ENCODE measurements around the gene KRTAP5-5. TPM values are rescaled to one million over a fixed set of nuclear protein-coding genes. Genes with fewer than 3 reads are reported as not detected.
"Not testable (repeated sequence)": the region's sequence is repeated elsewhere in the genome, so short reads cannot be mapped to it uniquely, and the experiment has no call there.

Gene KRTAP5-5
- total RNA-seq, 2 donors from 2014 or later, result not detected

DNA sequence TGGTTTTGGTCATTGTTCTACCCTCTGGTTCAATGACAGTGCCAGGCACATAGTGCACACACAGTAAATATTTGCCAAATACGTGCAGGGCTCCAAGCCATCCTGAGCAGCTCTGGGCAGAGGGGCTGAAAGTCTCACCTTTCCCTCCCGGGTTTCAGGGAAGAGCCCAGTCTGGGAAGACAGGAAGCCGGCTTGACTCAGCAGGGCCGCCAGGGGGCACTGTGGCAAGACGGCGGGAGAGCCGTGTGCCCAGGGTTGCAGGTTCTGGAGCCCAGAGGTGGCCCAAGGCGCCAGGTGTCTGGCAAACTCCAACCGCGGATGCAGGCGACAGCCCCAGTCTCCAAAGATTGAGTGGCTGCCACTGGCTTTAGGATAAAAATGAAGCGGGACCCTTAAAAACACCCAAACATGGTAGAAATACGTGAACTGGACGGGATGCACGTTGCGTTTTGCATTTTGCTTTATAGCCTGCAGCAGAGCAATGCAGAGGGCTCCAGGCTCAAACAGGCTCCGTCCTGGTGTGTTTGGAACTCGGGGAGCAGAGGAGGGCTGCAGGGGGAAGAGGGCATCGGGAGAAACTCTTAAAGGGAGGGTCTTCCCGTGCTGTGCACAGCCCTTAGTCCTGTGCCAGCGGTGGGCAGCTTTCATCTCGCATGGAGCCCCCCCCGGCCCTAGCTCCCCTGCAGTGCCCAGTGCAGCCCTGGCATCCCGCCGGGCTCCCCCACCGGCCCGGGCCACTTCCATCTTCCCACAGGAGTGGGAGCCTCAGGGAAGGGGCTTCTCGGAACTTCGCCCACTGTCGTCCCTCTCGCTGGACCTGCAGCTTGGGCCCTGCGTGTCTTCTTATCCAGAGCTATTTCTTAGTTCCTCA is 10.7 kb downstream of the KRTAP5-5 start:
- peaks cover 16 to 20% of the 10 kb centered on the region in 2 donors for H3K27me3 Mint-ChIP-seq
- H3K4me3 Mint-ChIP-seq, result no peak overlapping the region
- H3K4me1 Mint-ChIP-seq (ENCODE audit: low read depth in 2 of 2), result peaks cover 3 to 6% of the 10 kb centered on the region in 2 donors
- no peak overlapping the region for H3K27ac Mint-ChIP-seq
- H3K9me3 Mint-ChIP-seq, result no peaks in the 10 kb centered on the region
- ATAC-seq (no peak), DNase-seq (ENCODE audit: low spot score) (no peak)
- H3K36me3 Mint-ChIP-seq, result no peaks in the 10 kb centered on the region

DNA sequence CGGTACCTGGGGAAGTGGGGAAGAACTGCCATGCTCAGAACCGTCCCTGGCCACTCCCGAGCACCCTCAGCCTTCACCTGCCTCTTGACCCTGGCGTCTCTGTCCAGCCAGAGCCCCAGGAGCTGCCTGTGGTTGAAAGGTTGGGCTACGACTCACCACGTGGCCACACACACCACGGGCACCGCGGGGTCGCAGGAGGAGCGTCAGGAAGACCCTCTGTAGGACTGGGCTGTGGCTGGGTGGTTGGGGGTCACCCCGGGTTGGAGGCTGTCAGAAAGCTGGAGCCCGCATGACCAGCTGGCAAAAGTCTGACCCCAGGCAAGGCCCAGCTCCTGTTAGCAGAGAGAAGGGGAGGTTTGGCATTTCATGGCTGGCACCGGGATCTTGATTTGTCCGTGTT is 11.5 kb downstream of the KRTAP5-5 start:
- Mint-ChIP-seq H3K4me3 (no peak overlapping the region), H3K27me3 (peaks cover 10 to 16% of the 10 kb centered on the region in 2 donors)

DNA sequence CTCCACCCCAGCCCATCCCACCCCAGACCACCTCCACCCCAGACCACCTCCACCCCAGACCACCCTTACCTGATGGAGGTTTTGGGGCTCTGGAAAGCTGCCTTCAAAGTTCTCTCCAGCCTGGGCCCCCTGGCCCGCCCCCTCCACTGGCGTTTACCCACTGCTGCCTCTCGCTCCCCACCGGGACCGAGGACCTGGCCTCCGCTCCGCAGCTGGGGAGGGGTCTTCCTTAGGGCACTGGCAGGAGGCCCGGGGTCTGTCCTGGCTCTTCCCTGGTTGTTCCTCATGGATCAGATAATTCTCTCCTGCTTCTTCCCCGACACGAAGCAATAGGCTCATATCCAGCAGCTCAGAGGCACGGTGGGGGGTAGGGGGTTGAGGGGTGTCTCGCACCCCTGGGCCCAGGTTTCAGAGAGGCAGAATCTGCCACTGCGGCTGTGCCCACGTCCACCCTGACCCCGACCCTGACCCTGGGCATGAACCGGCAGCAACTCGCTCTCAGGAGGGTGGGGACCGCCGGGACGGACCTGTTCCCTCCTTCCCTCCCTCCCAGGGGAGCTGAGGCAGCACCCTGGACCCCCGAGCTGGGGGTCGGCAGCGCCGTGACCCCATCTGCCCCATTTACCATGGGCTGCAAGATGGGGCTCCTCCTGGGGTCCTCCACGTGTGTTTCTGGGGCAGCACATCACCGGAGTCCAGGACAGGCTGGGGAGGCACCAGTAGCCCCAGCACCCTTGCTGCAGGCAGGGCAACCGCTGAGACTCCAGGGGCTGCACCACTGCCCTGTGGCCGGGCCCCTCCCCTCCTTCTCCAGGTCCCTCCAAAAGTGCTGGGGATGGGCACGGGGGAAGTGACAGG is 12.9 kb downstream of the KRTAP5-5 start:
- Mint-ChIP-seq H3K4me3 (no peak overlapping the region), H3K9me3 (no peaks in the 10 kb centered on the region), H3K27me3 (peaks cover 10 to 16% of the 10 kb centered on the region in 2 donors), H3K27ac (no peak overlapping the region), H3K4me1 (ENCODE audit: low read depth in 2 of 2) (peaks cover 3 to 6% of the 10 kb centered on the region in 2 donors), H3K36me3 (no peaks in the 10 kb centered on the region)
- no peak for DNase-seq (ENCODE audit: low spot score)
- ATAC-seq, result peak in 1 of 2 donors; percentile 45

More for the DNA sequence above, 11.5 kb downstream of the KRTAP5-5 start:
- H3K36me3 Mint-ChIP-seq, result no peaks in the 10 kb centered on the region
- H3K27ac Mint-ChIP-seq, result no peak overlapping the region
- no peak for ATAC-seq
- H3K4me1 Mint-ChIP-seq (ENCODE audit: low read depth in 2 of 2), result peaks cover 3 to 6% of the 10 kb centered on the region in 2 donors
- no peak for DNase-seq (ENCODE audit: low spot score)
- H3K9me3 Mint-ChIP-seq, result no peaks in the 10 kb centered on the region

DNA sequence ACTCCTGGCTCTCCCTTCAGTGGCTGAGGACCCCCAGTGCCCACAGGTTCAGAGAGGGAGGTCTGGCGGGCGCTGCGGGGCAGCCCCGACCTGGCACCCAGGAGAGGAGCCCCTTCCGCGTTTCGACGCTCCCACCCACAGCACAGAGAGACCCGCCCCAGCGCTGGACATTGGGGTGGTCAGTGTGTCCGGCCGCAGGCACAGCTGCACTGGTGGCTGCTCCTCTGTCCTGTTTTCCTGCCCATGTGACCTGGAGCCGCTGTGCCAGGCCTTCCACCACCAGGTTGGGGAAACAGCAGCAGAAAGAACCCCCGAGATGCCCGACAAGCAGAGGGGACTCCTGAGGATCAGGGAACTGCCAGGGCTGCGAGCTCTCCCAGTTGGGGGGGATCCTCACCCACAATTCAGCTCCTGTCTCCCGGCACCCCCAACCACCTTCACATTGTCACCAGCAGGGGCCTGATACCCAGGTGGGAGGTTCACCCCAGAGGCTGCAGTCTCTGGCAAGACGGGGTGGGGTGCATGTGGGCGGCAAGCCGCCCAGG is 13.6 kb downstream of the KRTAP5-5 start:
- peaks cover 10 to 18% of the 10 kb centered on the region in 2 donors for H3K27me3 Mint-ChIP-seq
- H3K9me3 Mint-ChIP-seq, result no peaks in the 10 kb centered on the region
- peaks cover 3 to 6% of the 10 kb centered on the region in 2 donors for H3K4me1 Mint-ChIP-seq (ENCODE audit: low read depth in 2 of 2)
- H3K4me3 Mint-ChIP-seq, result no peak overlapping the region
- DNase-seq (ENCODE audit: low spot score) (no peak), ATAC-seq (no peak)
- no peaks in the 10 kb centered on the region for H3K36me3 Mint-ChIP-seq
- no peak overlapping the region for H3K27ac Mint-ChIP-seq

DNA sequence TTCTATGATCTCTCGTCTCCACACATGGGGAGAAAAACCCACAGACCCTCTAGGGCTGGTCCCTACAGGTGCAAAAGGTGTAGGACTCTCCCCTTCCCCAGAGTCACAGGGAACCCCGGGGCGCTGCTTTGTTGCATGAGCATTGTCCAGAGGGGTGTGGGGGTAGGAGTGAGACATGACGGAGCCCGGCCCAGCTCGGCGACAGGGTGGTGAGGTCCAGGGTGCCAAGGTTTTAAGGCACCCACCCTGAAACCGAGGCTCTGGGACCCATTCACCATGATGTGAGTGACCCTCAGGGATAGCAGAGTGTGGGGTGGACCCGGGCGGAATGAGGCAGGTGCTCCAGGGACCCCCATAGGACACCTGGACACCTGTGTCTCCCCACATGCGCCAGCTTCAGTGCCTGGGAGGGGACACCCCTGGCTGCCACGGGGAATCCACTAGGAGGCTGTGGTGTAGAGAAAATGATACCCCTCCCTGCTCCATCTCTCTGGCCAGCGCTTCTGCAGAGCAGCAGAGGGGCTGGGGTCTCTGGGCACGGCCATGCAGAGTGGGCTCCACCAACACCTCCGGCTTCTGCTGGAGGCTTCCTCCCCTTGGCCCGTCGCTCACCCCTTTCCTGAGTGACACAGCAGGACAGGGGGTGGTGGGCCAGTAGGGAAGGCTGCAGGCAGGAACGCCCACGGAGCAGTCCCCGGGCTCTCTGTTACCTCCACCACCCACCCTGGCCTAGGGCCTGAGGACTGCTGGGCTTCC is 15.2 kb downstream of the KRTAP5-5 start:
- DNase-seq (ENCODE audit: low spot score) (no peak), ATAC-seq (peak in 1 of 2 donors; percentile 28)
- no peak overlapping the region for H3K4me3 Mint-ChIP-seq
- no peaks in the 10 kb centered on the region for H3K36me3 Mint-ChIP-seq
- H3K4me1 Mint-ChIP-seq (ENCODE audit: low read depth in 2 of 2), result peaks cover 3 to 4% of the 10 kb centered on the region in 2 donors
- no peaks in the 10 kb centered on the region for H3K9me3 Mint-ChIP-seq
- H3K27me3 Mint-ChIP-seq, result peaks cover 6 to 17% of the 10 kb centered on the region in 2 donors
- no peak overlapping the region for H3K27ac Mint-ChIP-seq

DNA sequence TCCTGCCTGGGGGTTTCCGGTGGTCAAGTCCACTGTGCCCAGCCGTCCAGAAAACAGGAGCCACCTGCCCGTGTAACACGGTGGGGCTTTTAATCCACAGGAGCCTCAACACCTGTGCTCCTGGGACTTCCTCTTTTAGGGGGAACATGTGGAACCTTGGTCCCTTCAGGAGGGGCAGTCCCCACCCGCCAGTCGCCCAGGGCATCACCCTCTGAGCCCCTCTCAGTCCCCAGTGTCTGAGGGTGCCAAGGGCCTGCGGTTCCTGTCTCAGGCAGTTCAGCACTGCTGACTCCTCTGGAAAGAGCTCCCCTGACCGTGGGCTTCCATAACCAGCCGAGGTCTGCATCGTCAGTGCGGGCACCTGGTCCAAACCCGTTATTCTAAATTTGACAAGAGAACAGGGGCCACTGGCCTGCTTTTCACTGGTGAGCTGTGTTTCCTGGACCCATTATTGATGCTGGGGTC is 15.8 kb downstream of the KRTAP5-5 start:
- H3K4me1 Mint-ChIP-seq (ENCODE audit: low read depth in 2 of 2), result no peaks in the 10 kb centered on the region
- H3K36me3 Mint-ChIP-seq, result no peaks in the 10 kb centered on the region
- no peaks in the 10 kb centered on the region for H3K9me3 Mint-ChIP-seq
- no peak overlapping the region for H3K4me3 Mint-ChIP-seq
- H3K27ac Mint-ChIP-seq, result no peak overlapping the region
- ATAC-seq, result no peak
- DNase-seq (ENCODE audit: low spot score), result no peak
- H3K27me3 Mint-ChIP-seq, result peaks cover 0 to 13% of the 10 kb centered on the region in 2 donors

DNA sequence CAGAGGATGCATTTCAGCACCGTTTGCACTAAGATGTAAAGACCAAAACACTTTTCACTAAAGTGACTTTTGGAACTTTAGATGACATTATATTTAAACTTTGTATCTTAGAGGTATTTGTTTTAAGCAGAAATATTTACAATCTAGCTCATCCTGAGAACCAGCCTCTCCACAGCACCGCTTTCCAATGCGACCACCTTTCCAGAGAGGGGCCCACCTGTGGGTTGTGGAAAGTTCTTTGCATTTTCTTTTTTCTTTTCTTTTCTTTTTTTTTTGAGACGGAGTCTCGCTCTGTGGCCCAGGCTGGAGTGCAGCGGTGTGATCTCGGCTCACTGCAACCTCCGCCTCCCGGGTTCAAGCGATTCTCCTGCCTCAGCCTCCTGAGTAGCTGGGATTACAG is 17.0 kb downstream of the KRTAP5-5 start:
- H3K4me1 Mint-ChIP-seq (ENCODE audit: low read depth in 2 of 2); H3K36me3 Mint-ChIP-seq; ATAC-seq; H3K4me3 Mint-ChIP-seq; DNase-seq (ENCODE audit: low spot score); H3K27ac Mint-ChIP-seq; H3K9me3 Mint-ChIP-seq: not testable (repeated sequence)
- H3K27me3 Mint-ChIP-seq, result peaks cover 8 to 14% of the 10 kb centered on the region in 2 donors

DNA sequence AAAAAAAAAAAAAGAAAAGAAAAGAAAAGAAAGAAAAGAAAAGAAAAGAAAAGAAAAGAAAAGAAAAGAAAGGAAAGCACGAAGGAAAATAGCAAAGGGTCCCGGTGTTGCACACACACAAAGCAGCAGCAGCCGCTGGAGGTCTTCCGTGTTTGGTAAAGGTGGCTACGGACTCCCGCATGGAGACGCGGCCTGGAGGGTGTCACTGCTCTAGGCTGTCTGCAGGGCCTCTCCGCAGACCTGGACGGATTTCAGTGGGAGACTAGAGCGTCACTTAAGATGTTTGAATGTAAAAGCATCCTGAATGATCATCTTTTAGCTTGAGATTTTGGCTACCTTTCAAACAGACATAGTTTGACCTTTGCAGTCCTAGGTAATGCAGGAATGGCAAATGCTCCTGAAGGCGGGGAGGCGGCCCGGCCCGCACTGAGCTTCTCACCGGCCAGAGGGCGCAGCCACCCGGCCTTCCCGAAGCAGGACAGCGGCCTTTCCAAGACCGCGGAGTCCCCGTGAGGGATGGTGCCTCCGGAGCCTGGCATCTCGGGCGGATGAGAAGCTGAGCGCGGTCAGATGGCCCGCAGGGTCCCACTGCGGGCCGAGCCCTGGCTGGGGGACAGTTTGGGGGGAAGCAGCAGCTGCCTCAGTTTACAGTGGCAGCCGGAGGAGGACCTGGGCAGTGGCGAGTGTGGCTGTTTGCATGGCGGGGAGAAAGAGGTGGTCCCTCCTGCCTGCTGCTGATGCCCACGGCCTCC is 18.5 kb downstream of the KRTAP5-5 start:
- Mint-ChIP-seq H3K27me3 (peaks cover 11 to 16% of the 10 kb centered on the region in 2 donors), H3K27ac (no peak overlapping the region), H3K4me1 (ENCODE audit: low read depth in 2 of 2) (no peaks in the 10 kb centered on the region), H3K9me3 (no peaks in the 10 kb centered on the region), H3K36me3 (no peaks in the 10 kb centered on the region), H3K4me3 (no peak overlapping the region)
- no peak for ATAC-seq
- DNase-seq (ENCODE audit: low spot score), result no peak

DNA sequence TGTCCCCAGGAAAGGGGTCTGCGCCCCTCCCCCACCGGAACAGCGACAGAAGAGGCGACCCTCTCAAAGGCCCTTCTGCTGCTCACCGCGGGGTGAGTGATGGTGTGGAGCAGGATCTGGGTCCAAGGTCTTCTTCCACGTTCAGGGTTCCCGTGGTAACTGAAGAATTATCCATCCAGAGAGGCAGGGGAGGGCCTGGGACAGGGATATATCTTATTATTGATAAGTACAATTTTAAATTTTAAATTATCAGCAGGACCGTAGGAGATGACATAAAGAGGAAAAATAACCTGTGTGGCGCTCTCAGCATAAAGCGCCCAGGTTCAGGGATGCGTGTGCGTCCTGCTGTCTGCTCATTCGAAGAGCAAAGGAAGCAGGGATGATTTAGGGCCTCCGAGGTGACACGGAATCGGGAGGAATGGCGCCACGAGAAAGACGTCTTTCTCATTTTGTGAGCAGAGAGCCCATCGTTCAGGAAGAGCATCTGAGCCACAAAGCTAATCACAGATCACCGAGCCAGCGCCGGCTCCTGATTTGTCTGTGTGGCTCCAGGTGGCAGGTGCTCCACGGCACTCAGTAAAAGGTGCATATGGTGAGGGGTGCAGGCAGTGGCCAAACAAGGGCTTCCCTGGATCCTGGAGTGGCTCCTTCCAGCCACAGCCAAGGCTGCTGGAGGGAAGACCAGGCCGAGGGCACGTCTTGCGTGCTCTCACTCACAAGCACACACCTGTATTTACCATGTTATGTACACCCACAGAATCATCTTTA is 19.3 kb downstream of the KRTAP5-5 start:
- DNase-seq (ENCODE audit: low spot score) (no peak), ATAC-seq (no peak)
- Mint-ChIP-seq H3K4me3 (no peak overlapping the region), H3K27me3 (peaks cover 14 to 16% of the 10 kb centered on the region in 2 donors), H3K4me1 (ENCODE audit: low read depth in 2 of 2) (no peaks in the 10 kb centered on the region), H3K27ac (no peak overlapping the region), H3K36me3 (no peaks in the 10 kb centered on the region), H3K9me3 (no peaks in the 10 kb centered on the region)

DNA sequence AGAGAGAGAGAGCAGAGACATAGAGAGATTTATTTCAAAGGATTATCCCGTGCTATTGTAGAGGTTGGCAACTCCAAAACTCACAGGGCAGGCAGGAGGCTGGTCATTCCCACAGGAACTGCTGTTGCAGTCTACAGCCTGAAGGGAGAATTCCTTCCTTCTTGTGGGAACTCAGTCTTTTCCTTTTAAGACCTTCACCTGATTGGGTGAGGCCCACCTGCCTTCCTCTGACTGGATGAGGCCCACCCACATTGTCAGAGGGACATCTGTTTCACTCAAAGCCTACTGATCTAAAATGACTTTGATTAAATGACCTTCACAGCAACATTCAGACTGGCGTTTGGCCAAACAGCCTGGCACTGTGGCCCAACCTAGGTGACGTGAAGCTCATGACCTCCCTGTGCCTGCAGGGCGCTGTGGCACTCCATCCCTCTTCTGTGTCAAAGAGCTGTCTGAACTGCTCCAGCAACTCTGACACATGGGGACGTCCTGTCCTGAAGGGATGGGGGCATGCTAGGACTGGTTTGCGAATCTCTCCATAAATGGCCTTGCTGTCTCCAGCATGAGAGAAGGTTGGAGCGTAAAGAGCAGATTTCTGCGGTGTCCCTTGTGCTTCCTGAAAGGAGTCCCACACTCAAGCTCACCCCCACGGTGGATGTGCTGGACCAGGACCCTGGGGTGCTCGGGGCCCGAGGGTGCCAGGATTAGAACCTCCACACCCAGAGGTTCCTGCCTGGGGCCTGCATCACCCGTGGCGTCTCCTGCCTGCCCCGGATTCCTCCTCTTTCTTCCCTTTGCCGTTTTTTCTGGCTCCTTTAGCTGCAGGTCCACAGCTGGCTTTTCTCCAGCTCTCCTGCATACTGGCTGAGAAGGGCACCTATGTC is 20.7 kb downstream of the KRTAP5-5 start:
- H3K9me3 Mint-ChIP-seq, result no peaks in the 10 kb centered on the region
- H3K4me1 Mint-ChIP-seq (ENCODE audit: low read depth in 2 of 2), result no peaks in the 10 kb centered on the region
- H3K27ac Mint-ChIP-seq, result no peak overlapping the region
- no peaks in the 10 kb centered on the region for H3K36me3 Mint-ChIP-seq
- ATAC-seq (no peak), DNase-seq (ENCODE audit: low spot score) (no peak)
- H3K4me3 Mint-ChIP-seq, result no peak overlapping the region
- H3K27me3 Mint-ChIP-seq, result peaks cover 16 to 20% of the 10 kb centered on the region in 2 donors

DNA sequence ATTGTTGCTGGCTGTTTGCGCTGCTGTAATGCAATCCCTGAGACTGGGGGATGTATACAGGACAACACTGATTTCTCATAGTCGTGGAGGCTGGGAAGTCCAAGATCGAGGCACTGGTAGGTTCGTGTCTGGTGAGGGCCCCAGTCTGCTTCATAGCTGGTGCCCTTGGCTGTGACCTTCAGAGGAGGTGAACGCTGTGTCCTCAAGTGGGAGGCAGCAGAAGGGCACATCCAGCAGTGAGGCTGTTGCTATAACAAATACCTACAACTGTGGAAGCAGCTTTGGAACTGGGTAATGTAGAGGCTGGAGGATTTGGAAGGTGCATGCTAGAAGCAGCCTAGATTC is 21.3 kb downstream of the KRTAP5-5 start:
- no peak overlapping the region for H3K4me3 Mint-ChIP-seq
- H3K4me1 Mint-ChIP-seq (ENCODE audit: low read depth in 2 of 2), result no peaks in the 10 kb centered on the region
- H3K9me3 Mint-ChIP-seq, result no peaks in the 10 kb centered on the region
- no peak overlapping the region for H3K27ac Mint-ChIP-seq
- peaks cover 16 to 20% of the 10 kb centered on the region in 2 donors for H3K27me3 Mint-ChIP-seq
- DNase-seq (ENCODE audit: low spot score) (no peak), ATAC-seq (no peak)
- no peaks in the 10 kb centered on the region for H3K36me3 Mint-ChIP-seq
